Measurements from ENCODE around the gene GGA2.
A peak's percentile ranks its signal among the peaks of the same experiment; 100 is the strongest.
"Not testable (repeated sequence)": the region's sequence is repeated elsewhere in the genome, so short reads cannot be mapped to it uniquely, and the experiment has no call there.

Gene GGA2

GRCh38 chr16:23510915-23511270 is 599 bp upstream of the GGA2 start:
- peaks cover 21% of the 10 kb centered on the region for H3K4me1 ChIP-seq (ENCODE audit: control insufficient read depth, insufficient read depth, low read length)
- H3K9me3 ChIP-seq (ENCODE audit: control insufficient read depth, insufficient read depth, low read depth, low read length); H3K27me3 ChIP-seq (ENCODE audit: control insufficient read depth, insufficient read depth, low read length); H3K36me3 ChIP-seq (ENCODE audit: control insufficient read depth, insufficient read depth, low read length); H3K27ac ChIP-seq (ENCODE audit: low read depth, low read length): not testable (repeated sequence)
- H3K4me3 ChIP-seq (ENCODE audit: low read depth, low read length): peak overlapping the region; percentile 75
- peak overlapping the region; percentile 93 for H3K9ac ChIP-seq (ENCODE audit: low read length)

- H3K27me3 ChIP-seq (ENCODE audit: control insufficient read depth, insufficient read depth, low read length): no peaks in the 10 kb centered on the region
- H3K36me3 ChIP-seq (ENCODE audit: control insufficient read depth, insufficient read depth, low read length): peaks cover 7% of the 10 kb centered on the region
- peak overlapping the region; percentile 93 for H3K9ac ChIP-seq (ENCODE audit: low read length)
- H3K4me1 ChIP-seq (ENCODE audit: control insufficient read depth, insufficient read depth, low read length): peaks cover 30% of the 10 kb centered on the region
- peak overlapping the region; percentile 75 for H3K4me3 ChIP-seq (ENCODE audit: low read depth, low read length)
- no peaks in the 10 kb centered on the region for H3K9me3 ChIP-seq (ENCODE audit: control insufficient read depth, insufficient read depth, low read depth, low read length)
- peak overlapping the region; percentile 84; the same call in 1 of the 2 replicates for H3K27ac ChIP-seq (ENCODE audit: low read depth, low read length)
Measured at GRCh38 chr16:23509782-23510163, 521 bp downstream of the GGA2 start.

- no peaks in the 10 kb centered on the region for H3K27me3 ChIP-seq (ENCODE audit: control insufficient read depth, insufficient read depth, low read length)
- H3K4me1 ChIP-seq (ENCODE audit: control insufficient read depth, insufficient read depth, low read length): peaks cover 34% of the 10 kb centered on the region
- H3K27ac ChIP-seq (ENCODE audit: low read depth, low read length): no peak overlapping the region
- H3K36me3 ChIP-seq (ENCODE audit: control insufficient read depth, insufficient read depth, low read length): peaks cover 4% of the 10 kb centered on the region
- peak overlapping the region; percentile 75 for H3K4me3 ChIP-seq (ENCODE audit: low read depth, low read length)
- peak overlapping the region; percentile 93 for H3K9ac ChIP-seq (ENCODE audit: low read length)
- no peaks in the 10 kb centered on the region for H3K9me3 ChIP-seq (ENCODE audit: control insufficient read depth, insufficient read depth, low read depth, low read length)
Measured at GRCh38 chr16:23509441-23509754, 896 bp downstream of the GGA2 start.

- Histone ChIP-seq H3K36me3 (ENCODE audit: control insufficient read depth, insufficient read depth, low read length) (no peaks in the 10 kb centered on the region; the same call in 1 of the 2 replicates), H3K27ac (ENCODE audit: low read depth, low read length) (no peak overlapping the region), H3K27me3 (ENCODE audit: control insufficient read depth, insufficient read depth, low read length) (no peaks in the 10 kb centered on the region), H3K9ac (ENCODE audit: low read length) (peak overlapping the region; percentile 93), H3K4me1 (ENCODE audit: control insufficient read depth, insufficient read depth, low read length) (peaks cover 38% of the 10 kb centered on the region), H3K4me3 (ENCODE audit: low read depth, low read length) (peak overlapping the region; percentile 75), H3K9me3 (ENCODE audit: control insufficient read depth, insufficient read depth, low read depth, low read length) (no peaks in the 10 kb centered on the region)
Measured at GRCh38 chr16:23508589-23509440, 1.5 kb downstream of the GGA2 start.

- H3K27ac ChIP-seq (ENCODE audit: low read depth, low read length): no peak overlapping the region
Measured at GRCh38 chr16:23506606-23506994, 3.7 kb downstream of the GGA2 start.

GRCh38 chr16:23505671-23506605 is 4.4 kb downstream of the GGA2 start:
- Histone ChIP-seq H3K27ac (ENCODE audit: low read depth, low read length) (no peak overlapping the region), H3K27me3 (ENCODE audit: control insufficient read depth, insufficient read depth, low read length) (no peaks in the 10 kb centered on the region), H3K9ac (ENCODE audit: low read length) (no peak overlapping the region), H3K36me3 (ENCODE audit: control insufficient read depth, insufficient read depth, low read length) (peaks cover 16% of the 10 kb centered on the region), H3K9me3 (ENCODE audit: control insufficient read depth, insufficient read depth, low read depth, low read length) (no peaks in the 10 kb centered on the region), H3K4me3 (ENCODE audit: low read depth, low read length) (no peak overlapping the region), H3K4me1 (ENCODE audit: control insufficient read depth, insufficient read depth, low read length) (peaks cover 45% of the 10 kb centered on the region)

More at GRCh38 chr16:23506606-23506994, 3.7 kb downstream of the GGA2 start:
- H3K27me3 ChIP-seq (ENCODE audit: control insufficient read depth, insufficient read depth, low read length): no peaks in the 10 kb centered on the region
- H3K9me3 ChIP-seq (ENCODE audit: control insufficient read depth, insufficient read depth, low read depth, low read length): no peaks in the 10 kb centered on the region
- no peak overlapping the region for H3K4me3 ChIP-seq (ENCODE audit: low read depth, low read length)
- peaks cover 45% of the 10 kb centered on the region for H3K4me1 ChIP-seq (ENCODE audit: control insufficient read depth, insufficient read depth, low read length)
- no peak overlapping the region for H3K9ac ChIP-seq (ENCODE audit: low read length)
- peaks cover 11% of the 10 kb centered on the region for H3K36me3 ChIP-seq (ENCODE audit: control insufficient read depth, insufficient read depth, low read length)

GRCh38 chr16:23505180-23505665 is 5.1 kb downstream of the GGA2 start:
- peaks cover 16% of the 10 kb centered on the region for H3K36me3 ChIP-seq (ENCODE audit: control insufficient read depth, insufficient read depth, low read length)
- H3K27me3 ChIP-seq (ENCODE audit: control insufficient read depth, insufficient read depth, low read length): no peaks in the 10 kb centered on the region
- H3K27ac ChIP-seq (ENCODE audit: low read depth, low read length): no peak overlapping the region
- H3K4me3 ChIP-seq (ENCODE audit: low read depth, low read length): no peak overlapping the region
- no peak overlapping the region for H3K9ac ChIP-seq (ENCODE audit: low read length)
- no peaks in the 10 kb centered on the region for H3K9me3 ChIP-seq (ENCODE audit: control insufficient read depth, insufficient read depth, low read depth, low read length)
- H3K4me1 ChIP-seq (ENCODE audit: control insufficient read depth, insufficient read depth, low read length): peaks cover 48% of the 10 kb centered on the region

GRCh38 chr16:23504453-23505179 is 5.7 kb downstream of the GGA2 start:
- H3K36me3 ChIP-seq (ENCODE audit: control insufficient read depth, insufficient read depth, low read length): peaks cover 16% of the 10 kb centered on the region

GRCh38 chr16:23504076-23504452 is 6.2 kb downstream of the GGA2 start:
- H3K27ac ChIP-seq (ENCODE audit: low read depth, low read length): no peak overlapping the region
- H3K4me3 ChIP-seq (ENCODE audit: low read depth, low read length): no peak overlapping the region
- no peaks in the 10 kb centered on the region for H3K9me3 ChIP-seq (ENCODE audit: control insufficient read depth, insufficient read depth, low read depth, low read length)
- H3K36me3 ChIP-seq (ENCODE audit: control insufficient read depth, insufficient read depth, low read length): peaks cover 16% of the 10 kb centered on the region
- no peak overlapping the region for H3K9ac ChIP-seq (ENCODE audit: low read length)
- H3K4me1 ChIP-seq (ENCODE audit: control insufficient read depth, insufficient read depth, low read length): peaks cover 53% of the 10 kb centered on the region
- no peaks in the 10 kb centered on the region for H3K27me3 ChIP-seq (ENCODE audit: control insufficient read depth, insufficient read depth, low read length)

More at GRCh38 chr16:23504453-23505179, 5.7 kb downstream of the GGA2 start:
- no peak overlapping the region for H3K27ac ChIP-seq (ENCODE audit: low read depth, low read length)
- no peaks in the 10 kb centered on the region for H3K9me3 ChIP-seq (ENCODE audit: control insufficient read depth, insufficient read depth, low read depth, low read length)
- peaks cover 53% of the 10 kb centered on the region for H3K4me1 ChIP-seq (ENCODE audit: control insufficient read depth, insufficient read depth, low read length)
- H3K27me3 ChIP-seq (ENCODE audit: control insufficient read depth, insufficient read depth, low read length): no peaks in the 10 kb centered on the region
- no peak overlapping the region for H3K9ac ChIP-seq (ENCODE audit: low read length)
- no peak overlapping the region for H3K4me3 ChIP-seq (ENCODE audit: low read depth, low read length)

GRCh38 chr16:23502466-23502865 is 7.8 kb downstream of the GGA2 start:
- Histone ChIP-seq H3K4me3 (ENCODE audit: low read depth, low read length) (no peak overlapping the region), H3K27me3 (ENCODE audit: control insufficient read depth, insufficient read depth, low read length) (no peaks in the 10 kb centered on the region), H3K9ac (ENCODE audit: low read length) (no peak overlapping the region), H3K9me3 (ENCODE audit: control insufficient read depth, insufficient read depth, low read depth, low read length) (no peaks in the 10 kb centered on the region), H3K4me1 (ENCODE audit: control insufficient read depth, insufficient read depth, low read length) (peaks cover 46% of the 10 kb centered on the region), H3K36me3 (ENCODE audit: control insufficient read depth, insufficient read depth, low read length) (peaks cover 18% of the 10 kb centered on the region), H3K27ac (ENCODE audit: low read depth, low read length) (no peak overlapping the region)
